ENCODE results near the gene FHOD3.

FHOD3 gene

GRCh38 chr18:36675076-36675475, 377.6 kb downstream of the FHOD3 start:
- TF ChIP-seq POLR2A (IDR thresholded peaks at IDR 0.05; ENCODE audit: extremely low read depth, insufficient read length) = no peak
- no peak for TF ChIP-seq MYC (IDR thresholded peaks at IDR 0.05; ENCODE audit: low read depth, low read length)
- TF ChIP-seq CTCF (IDR thresholded peaks at IDR 0.05; ENCODE audit: low read depth, low read length) = no peak
- no peak for TF ChIP-seq MAX (IDR thresholded peaks at IDR 0.05; ENCODE audit: low read depth, low read length)
- no peak for DNase-seq (ENCODE audit: low read depth)
- H3K4me3 ChIP-seq (ENCODE audit: low read depth, low read length) = no peak overlapping the region

GRCh38 chr18:36675542-36675941, 378.0 kb downstream of the FHOD3 start:
- no peak for DNase-seq (ENCODE audit: low read depth)
- no peak for TF ChIP-seq MAX (IDR thresholded peaks at IDR 0.05; ENCODE audit: low read depth, low read length)
- no peak for TF ChIP-seq MYC (IDR thresholded peaks at IDR 0.05; ENCODE audit: low read depth, low read length)
- TF ChIP-seq CTCF (IDR thresholded peaks at IDR 0.05; ENCODE audit: low read depth, low read length) = no peak
- TF ChIP-seq POLR2A (IDR thresholded peaks at IDR 0.05; ENCODE audit: extremely low read depth, insufficient read length) = no peak
- H3K4me3 ChIP-seq (ENCODE audit: low read depth, low read length) = no peak overlapping the region

- DNase-seq (ENCODE audit: low read depth) = no peak
- no peak overlapping the region for H3K4me3 ChIP-seq (ENCODE audit: low read depth, low read length)
- no peak for TF ChIP-seq CTCF (IDR thresholded peaks at IDR 0.05; ENCODE audit: low read depth, low read length)
- TF ChIP-seq MAX (IDR thresholded peaks at IDR 0.05; ENCODE audit: low read depth, low read length) = no peak
- TF ChIP-seq MYC (IDR thresholded peaks at IDR 0.05; ENCODE audit: low read depth, low read length) = no peak
- TF ChIP-seq POLR2A (IDR thresholded peaks at IDR 0.05; ENCODE audit: extremely low read depth, insufficient read length) = no peak
Observed at GRCh38 chr18:36676629-36677028, 379.1 kb downstream of the FHOD3 start.

- no peak for DNase-seq (ENCODE audit: low read depth)
- TF ChIP-seq POLR2A (IDR thresholded peaks at IDR 0.05; ENCODE audit: extremely low read depth, insufficient read length) (no peak), MYC (IDR thresholded peaks at IDR 0.05; ENCODE audit: low read depth, low read length) (no peak), MAX (IDR thresholded peaks at IDR 0.05; ENCODE audit: low read depth, low read length) (no peak), CTCF (IDR thresholded peaks at IDR 0.05; ENCODE audit: low read depth, low read length) (no peak)
- no peak overlapping the region for H3K4me3 ChIP-seq (ENCODE audit: low read depth, low read length)
Observed at GRCh38 chr18:36680042-36680441, 382.5 kb downstream of the FHOD3 start.

- no peak overlapping the region for H3K4me3 ChIP-seq (ENCODE audit: low read depth, low read length)
- TF ChIP-seq MYC (IDR thresholded peaks at IDR 0.05; ENCODE audit: low read depth, low read length) = no peak
- TF ChIP-seq CTCF (IDR thresholded peaks at IDR 0.05; ENCODE audit: low read depth, low read length) = no peak
- no peak for TF ChIP-seq MAX (IDR thresholded peaks at IDR 0.05; ENCODE audit: low read depth, low read length)
- TF ChIP-seq POLR2A (IDR thresholded peaks at IDR 0.05; ENCODE audit: extremely low read depth, insufficient read length) = no peak
- no peak for DNase-seq (ENCODE audit: low read depth)
Observed at GRCh38 chr18:36685580-36685979, 388.1 kb downstream of the FHOD3 start.
